Amniotic stem cell (primary cell): ENCODE data around the gene NTRK1.

Source experiments
- DNase-seq: peaks from one replicate; lab custom pipeline; 2025; lab: John Stamatoyannopoulos, UW

The NTRK1 gene

GRCh38 chr1:156838972-156839371 lies 21.7 kb upstream of the NTRK1 start:
- no peak for DNase-seq

- DNase-seq, result no peak
Measured at GRCh38 chr1:156839426-156840109, 21.1 kb upstream of the NTRK1 start.

- DNase-seq, result no peak
Measured at GRCh38 chr1:156840186-156840897, 20.3 kb upstream of the NTRK1 start.

GRCh38 chr1:156840898-156841279 lies 19.8 kb upstream of the NTRK1 start:
- no peak for DNase-seq

- DNase-seq, result no peak
Measured at GRCh38 chr1:156841295-156841855, 19.3 kb upstream of the NTRK1 start.

- no peak for DNase-seq
Measured at GRCh38 chr1:156842618-156843300, 17.9 kb upstream of the NTRK1 start.

GRCh38 chr1:156844102-156844501 lies 16.6 kb upstream of the NTRK1 start:
- DNase-seq, result no peak

- DNase-seq, result no peak
Measured at GRCh38 chr1:156844638-156845037, 16.0 kb upstream of the NTRK1 start.

GRCh38 chr1:156845055-156845952 lies 15.4 kb upstream of the NTRK1 start:
- DNase-seq, result no peak

GRCh38 chr1:156845953-156846545 lies 14.6 kb upstream of the NTRK1 start:
- no peak for DNase-seq

GRCh38 chr1:156846643-156847042 lies 14.0 kb upstream of the NTRK1 start:
- DNase-seq, result no peak

GRCh38 chr1:156847591-156848460 lies 12.8 kb upstream of the NTRK1 start:
- no peak for DNase-seq

- no peak for DNase-seq
Measured at GRCh38 chr1:156848461-156849150, 12.1 kb upstream of the NTRK1 start.

GRCh38 chr1:156849151-156849496 lies 11.5 kb upstream of the NTRK1 start:
- DNase-seq, result no peak

- DNase-seq, result no peak
Measured at GRCh38 chr1:156851779-156852417, 8.8 kb upstream of the NTRK1 start.

GRCh38 chr1:156852418-156852874 lies 8.2 kb upstream of the NTRK1 start:
- DNase-seq, result no peak

GRCh38 chr1:156853761-156854160 lies 6.9 kb upstream of the NTRK1 start:
- DNase-seq, result no peak

- no peak for DNase-seq
Measured at GRCh38 chr1:156854634-156855033, 6.0 kb upstream of the NTRK1 start.

- DNase-seq, result no peak
Measured at GRCh38 chr1:156856282-156856785, 4.3 kb upstream of the NTRK1 start.
